RPMI8226 (cell line): Measurements from ENCODE around the gene FAM131A.

Experiments
- DNase-seq: peaks from one replicate; pipeline ENCODE4 v3.0.0-alpha.2; 2015

The FAM131A gene

GRCh38 chr3:184358921-184359350 lies 21.5 kb downstream of the FAM131A start:
- DNase-seq = no peak

- DNase-seq = no peak
These were observed 22.2 kb downstream of the FAM131A start for GRCh38 chr3:184359610-184360009.

- no peak for DNase-seq
These were observed 22.9 kb downstream of the FAM131A start for GRCh38 chr3:184360070-184360928.

GRCh38 chr3:184360929-184361531 lies 23.6 kb downstream of the FAM131A start:
- peak; percentile 29 for DNase-seq

- peak; percentile 79 for DNase-seq
These were observed 24.1 kb downstream of the FAM131A start, which contains the start of the genes CLCN2 and POLR2H for GRCh38 chr3:184361532-184361931. TSS of gene CLCN2 (minus strand) at chr3:184361605. CDS start at chr3:184361479, 126 bp downstream. TSS of gene POLR2H (plus strand) at chr3:184361710. CDS start at chr3:184363493, 1,783 bp downstream.

- peak; percentile 63 for DNase-seq
These were observed 24.7 kb downstream of the FAM131A start for GRCh38 chr3:184361932-184362667.

- peak; percentile 99 for DNase-seq
These were observed 25.5 kb downstream of the FAM131A start for GRCh38 chr3:184362668-184363546.

- no peak for DNase-seq
These were observed 29.4 kb downstream of the FAM131A start for GRCh38 chr3:184366619-184367289.

GRCh38 chr3:184368116-184368515 lies 30.7 kb downstream of the FAM131A start:
- no peak for DNase-seq

GRCh38 chr3:184368586-184369183 lies 31.3 kb downstream of the FAM131A start:
- DNase-seq = no peak

GRCh38 chr3:184371570-184372018 lies 34.2 kb downstream of the FAM131A start:
- DNase-seq = peak; percentile 89

- DNase-seq = no peak
These were observed 35.0 kb downstream of the FAM131A start for GRCh38 chr3:184372296-184372821.

GRCh38 chr3:184372911-184373310 lies 35.5 kb downstream of the FAM131A start:
- DNase-seq = no peak

GRCh38 chr3:184373422-184373821 lies 36.0 kb downstream of the FAM131A start:
- DNase-seq = no peak

GRCh38 chr3:184375747-184376461 lies 38.5 kb downstream of the FAM131A start:
- DNase-seq = no peak

- no peak for DNase-seq
These were observed 40.0 kb downstream of the FAM131A start for GRCh38 chr3:184377374-184377773.

- peak; percentile 37 for DNase-seq
These were observed 40.6 kb downstream of the FAM131A start, which contains the start of gene THPO for GRCh38 chr3:184377882-184378445. TSS of gene THPO (minus strand) at chr3:184378207. CDS start at chr3:184376259, 1,948 bp downstream.

- DNase-seq = no peak
These were observed 41.4 kb downstream of the FAM131A start for GRCh38 chr3:184378651-184379357.
